Stimulated activated naive CD8-positive, alpha-beta T cell treated with anti-CD3 and anti-CD28 coated beads, Interleukin-15, Interleukin-2, amounts not matched to agents 100 ng/mL and 50 ng/mL, for 24 hours (primary cell): Measurements from ENCODE around the gene AK5.
"Not testable (repeated sequence)": the region's sequence is repeated elsewhere in the genome, so short reads cannot be mapped to it uniquely, and the experiment has no call there.

ENCODE experiments used
- H3K27ac Mint-ChIP-seq: one replicate; pipeline ENCODE4 v1.8.0; 2021; ENCODE audit warnings: mild to moderate bottlenecking, mixed read lengths
- H3K27me3 Mint-ChIP-seq: one replicate; pipeline ENCODE4 v1.8.0; 2021; ENCODE audit warnings: mixed read lengths
- H3K36me3 Mint-ChIP-seq: one replicate; pipeline ENCODE4 v1.8.0; 2021; ENCODE audit warnings: low read depth, mixed read lengths
- H3K4me1 Mint-ChIP-seq: one replicate; pipeline ENCODE4 v1.8.0; 2021; ENCODE audit warnings: low read depth, mixed read lengths
- H3K4me3 Mint-ChIP-seq: one replicate; pipeline ENCODE4 v1.8.0; 2021; ENCODE audit warnings: mild to moderate bottlenecking, mixed read lengths
- H3K9me3 Mint-ChIP-seq: one replicate; pipeline ENCODE4 v1.8.0; 2021; ENCODE audit warnings: mixed read lengths

Gene AK5

DNA sequence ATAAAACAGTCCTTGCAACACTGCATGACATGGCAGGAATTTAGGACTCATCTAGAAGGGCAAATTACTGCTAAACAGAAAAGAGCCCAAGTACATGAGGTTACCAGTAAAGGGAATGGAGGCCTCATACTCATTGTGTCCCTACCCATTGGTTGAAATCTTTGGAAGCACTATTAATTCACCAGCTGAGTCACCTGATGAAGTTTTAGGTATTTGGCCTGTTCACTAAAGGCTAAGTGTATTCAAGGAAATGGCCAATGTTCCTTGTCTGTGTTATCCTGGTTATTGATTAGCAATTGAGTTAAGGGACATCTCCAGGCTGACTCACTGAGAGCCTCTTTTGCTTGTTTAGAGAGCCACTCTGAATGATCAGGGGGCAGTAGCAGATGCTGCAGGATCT is 212.2 kb downstream of the AK5 start:
- peaks cover 8% of the 10 kb centered on the region for H3K9me3 Mint-ChIP-seq
- H3K4me3 Mint-ChIP-seq = no peak overlapping the region
- no peak overlapping the region for H3K27ac Mint-ChIP-seq

DNA sequence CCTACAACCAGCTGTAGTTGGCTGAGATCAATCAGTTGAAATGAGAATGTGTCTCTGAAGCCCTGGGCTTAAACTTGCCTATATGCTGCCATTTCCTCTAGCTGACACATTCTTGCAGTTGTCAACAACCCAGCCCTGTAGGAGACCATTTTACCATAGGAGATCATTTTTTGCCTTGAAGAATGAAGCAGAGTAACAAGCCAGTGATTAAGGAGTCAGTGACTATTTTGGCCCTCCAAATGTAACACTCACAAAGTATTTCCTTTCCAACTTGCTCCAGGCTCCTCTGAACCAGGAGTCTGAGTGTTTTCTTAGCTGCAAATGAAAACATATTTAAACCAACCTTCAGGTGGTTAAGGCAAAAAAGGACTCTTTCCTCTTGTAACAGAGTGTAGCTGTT is 217.1 kb downstream of the AK5 start:
- Mint-ChIP-seq H3K9me3 (peaks cover 8% of the 10 kb centered on the region), H3K4me3 (no peak overlapping the region), H3K4me1 (no peaks in the 10 kb centered on the region), H3K36me3 (peaks cover 6% of the 10 kb centered on the region), H3K27ac (no peak overlapping the region), H3K27me3 (no peaks in the 10 kb centered on the region)

More for the DNA sequence above, 212.2 kb downstream of the AK5 start:
- Mint-ChIP-seq H3K4me1 (no peaks in the 10 kb centered on the region), H3K27me3 (no peaks in the 10 kb centered on the region), H3K36me3 (peaks cover 6% of the 10 kb centered on the region)

DNA sequence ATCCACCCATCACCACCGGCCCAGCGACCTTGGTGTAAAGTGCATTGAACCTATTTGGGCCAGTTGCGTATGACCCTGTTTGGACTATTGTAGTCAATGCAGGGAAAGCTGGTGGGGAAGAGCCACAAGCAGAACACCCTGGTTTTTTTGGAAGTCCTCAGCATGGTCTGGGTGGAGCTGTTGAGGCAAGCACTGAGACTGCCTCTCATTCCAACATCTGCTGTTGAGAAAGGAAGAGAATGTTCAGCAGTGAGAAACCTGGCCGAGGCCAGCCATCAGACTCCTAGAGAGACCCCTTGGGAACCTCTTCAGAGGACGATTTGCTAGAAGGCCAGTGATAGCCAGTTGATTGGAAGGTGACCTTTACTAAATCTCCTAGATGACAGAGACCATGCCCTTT is 217.6 kb downstream of the AK5 start:
- Mint-ChIP-seq H3K27me3 (no peaks in the 10 kb centered on the region), H3K27ac (no peak overlapping the region), H3K9me3 (peaks cover 8% of the 10 kb centered on the region)

DNA sequence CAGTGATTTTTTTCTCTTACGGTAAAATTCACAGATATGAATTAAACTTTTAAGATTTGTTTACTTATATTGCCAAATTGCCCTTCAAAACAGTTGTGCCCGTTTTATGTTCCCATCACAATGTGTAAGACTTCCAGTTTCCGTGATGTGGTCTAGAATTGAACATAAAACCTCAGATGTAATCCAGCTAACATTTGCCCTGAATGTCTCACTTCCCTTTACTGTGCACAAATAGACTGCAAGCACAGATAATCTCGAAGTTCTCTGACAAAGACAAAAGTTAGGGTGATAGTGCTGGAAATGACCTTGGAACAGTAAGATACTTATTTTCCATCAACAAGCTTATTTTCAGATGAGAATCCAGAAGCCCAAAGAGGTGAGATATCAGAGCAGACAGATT is 223.2 kb downstream of the AK5 start:
- Mint-ChIP-seq H3K27ac (no peak overlapping the region), H3K27me3 (no peaks in the 10 kb centered on the region), H3K36me3 (no peaks in the 10 kb centered on the region), H3K4me1 (peaks cover 5% of the 10 kb centered on the region), H3K9me3 (no peaks in the 10 kb centered on the region), H3K4me3 (no peak overlapping the region)

More for the DNA sequence above, 217.6 kb downstream of the AK5 start:
- no peaks in the 10 kb centered on the region for H3K4me1 Mint-ChIP-seq
- H3K36me3 Mint-ChIP-seq = peaks cover 6% of the 10 kb centered on the region
- H3K4me3 Mint-ChIP-seq = no peak overlapping the region

DNA sequence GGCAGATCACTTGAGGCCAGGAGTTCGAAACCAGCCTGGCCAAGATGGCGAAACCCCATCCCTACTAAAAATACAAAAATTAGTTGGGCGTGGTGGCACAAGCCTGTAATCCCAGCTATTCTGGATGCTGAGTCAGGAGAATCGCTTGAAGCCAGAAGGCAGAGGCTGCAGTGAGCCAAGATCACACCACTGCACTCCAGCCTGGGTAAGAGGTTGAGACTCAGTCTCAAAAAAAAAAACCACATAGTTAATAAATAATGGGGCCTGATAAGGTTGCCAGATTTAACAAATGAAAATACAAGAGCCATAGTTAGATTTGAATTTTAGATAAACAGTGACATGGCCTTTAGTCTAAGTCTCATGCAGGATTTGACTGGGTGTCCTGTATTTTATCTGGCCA is 225.0 kb downstream of the AK5 start:
- peaks cover 5% of the 10 kb centered on the region for H3K4me1 Mint-ChIP-seq
- no peaks in the 10 kb centered on the region for H3K9me3 Mint-ChIP-seq
- H3K4me3 Mint-ChIP-seq = no peak overlapping the region
- no peaks in the 10 kb centered on the region for H3K27me3 Mint-ChIP-seq
- H3K27ac Mint-ChIP-seq = no peak overlapping the region
- H3K36me3 Mint-ChIP-seq = no peaks in the 10 kb centered on the region

DNA sequence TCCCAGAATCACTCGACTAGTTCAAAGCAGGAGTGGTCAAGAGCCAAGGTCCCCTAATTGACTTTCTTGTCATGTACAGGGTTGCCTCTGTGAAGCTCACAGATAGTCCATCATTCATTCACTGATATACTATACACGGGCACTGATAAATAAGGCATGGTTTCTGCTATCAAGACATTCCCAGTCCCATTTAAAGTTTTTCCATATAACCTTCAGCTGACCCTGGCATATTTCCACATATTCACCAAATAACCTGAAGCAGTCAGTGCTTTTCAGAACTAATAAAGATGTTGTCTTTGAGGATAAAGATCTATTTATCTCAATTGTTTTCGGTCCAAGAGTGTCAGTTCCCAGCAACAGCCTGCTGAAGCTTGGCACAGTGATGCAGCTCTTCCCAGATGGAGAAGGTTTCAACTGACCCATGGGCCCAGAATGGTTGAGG is 227.3 kb downstream of the AK5 start:
- Mint-ChIP-seq H3K4me3 (no peak overlapping the region), H3K4me1 (peaks cover 5% of the 10 kb centered on the region), H3K9me3 (no peaks in the 10 kb centered on the region), H3K36me3 (no peaks in the 10 kb centered on the region), H3K27me3 (no peaks in the 10 kb centered on the region), H3K27ac (no peak overlapping the region)

DNA sequence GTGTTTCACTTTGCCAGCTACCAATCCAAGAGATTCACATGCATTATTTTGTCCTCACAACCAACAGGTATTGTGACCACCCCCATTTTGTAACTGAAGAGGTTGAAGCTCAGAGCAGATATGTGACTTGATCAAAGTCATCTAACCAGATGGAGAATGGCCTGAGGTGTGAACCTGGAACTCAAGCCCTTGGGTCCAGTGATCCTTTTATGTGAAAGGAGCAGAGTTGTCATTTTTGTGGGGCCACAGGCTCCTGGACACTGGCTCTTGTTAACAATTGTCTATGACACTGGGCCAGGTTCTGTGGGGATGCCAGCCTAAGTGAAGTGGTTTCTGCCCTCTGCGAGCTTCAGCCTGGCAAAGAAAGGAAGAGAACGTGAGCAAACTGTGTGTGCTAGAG is 228.1 kb downstream of the AK5 start:
- no peak overlapping the region for H3K27ac Mint-ChIP-seq

DNA sequence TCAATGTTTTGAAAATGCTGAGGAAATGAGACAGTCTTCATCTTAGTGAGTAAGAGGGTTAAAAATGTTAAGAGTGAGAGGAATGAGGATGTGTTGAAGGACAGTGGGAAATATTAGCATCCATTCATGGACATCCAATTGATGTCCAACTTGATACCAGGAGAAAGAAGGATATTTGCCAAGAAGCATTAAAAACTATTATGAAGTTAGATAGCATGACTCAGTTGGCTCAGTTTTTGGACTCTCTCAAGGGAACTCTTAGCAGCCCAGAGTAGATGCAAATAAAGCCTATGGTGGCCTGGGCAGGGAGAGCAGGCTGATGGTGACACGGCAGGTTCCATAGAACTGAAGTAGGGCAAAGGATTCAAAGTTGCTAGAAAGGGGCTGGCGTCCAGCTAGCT is 229.6 kb downstream of the AK5 start:
- Mint-ChIP-seq H3K27me3 (no peaks in the 10 kb centered on the region), H3K36me3 (no peaks in the 10 kb centered on the region), H3K4me3 (no peak overlapping the region), H3K4me1 (no peaks in the 10 kb centered on the region), H3K27ac (no peak overlapping the region), H3K9me3 (no peaks in the 10 kb centered on the region)

More for the DNA sequence above, 228.1 kb downstream of the AK5 start:
- no peaks in the 10 kb centered on the region for H3K27me3 Mint-ChIP-seq
- peaks cover 4% of the 10 kb centered on the region for H3K4me1 Mint-ChIP-seq
- no peaks in the 10 kb centered on the region for H3K36me3 Mint-ChIP-seq
- no peaks in the 10 kb centered on the region for H3K9me3 Mint-ChIP-seq
- no peak overlapping the region for H3K4me3 Mint-ChIP-seq

DNA sequence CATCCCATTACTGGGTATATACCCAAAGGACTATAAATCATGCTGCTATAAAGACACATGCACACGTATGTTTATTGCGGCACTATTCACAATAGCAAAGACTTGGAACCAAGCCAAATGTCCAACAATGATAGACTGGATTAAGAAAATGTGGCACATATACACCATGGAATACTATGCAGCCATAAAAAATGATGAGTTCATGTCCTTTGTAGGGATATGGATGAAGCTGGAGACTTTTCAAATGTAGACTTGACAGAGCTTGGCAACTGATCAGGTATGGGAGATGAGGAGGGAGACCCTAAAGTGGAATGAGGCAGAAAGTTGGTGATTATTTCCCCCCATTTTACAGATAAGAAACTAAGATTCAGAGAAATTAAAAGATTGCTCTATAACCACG is 230.8 kb downstream of the AK5 start:
- H3K4me3 Mint-ChIP-seq, H3K9me3 Mint-ChIP-seq, H3K27ac Mint-ChIP-seq, H3K4me1 Mint-ChIP-seq, H3K36me3 Mint-ChIP-seq, H3K27me3 Mint-ChIP-seq: not testable (repeated sequence)

DNA sequence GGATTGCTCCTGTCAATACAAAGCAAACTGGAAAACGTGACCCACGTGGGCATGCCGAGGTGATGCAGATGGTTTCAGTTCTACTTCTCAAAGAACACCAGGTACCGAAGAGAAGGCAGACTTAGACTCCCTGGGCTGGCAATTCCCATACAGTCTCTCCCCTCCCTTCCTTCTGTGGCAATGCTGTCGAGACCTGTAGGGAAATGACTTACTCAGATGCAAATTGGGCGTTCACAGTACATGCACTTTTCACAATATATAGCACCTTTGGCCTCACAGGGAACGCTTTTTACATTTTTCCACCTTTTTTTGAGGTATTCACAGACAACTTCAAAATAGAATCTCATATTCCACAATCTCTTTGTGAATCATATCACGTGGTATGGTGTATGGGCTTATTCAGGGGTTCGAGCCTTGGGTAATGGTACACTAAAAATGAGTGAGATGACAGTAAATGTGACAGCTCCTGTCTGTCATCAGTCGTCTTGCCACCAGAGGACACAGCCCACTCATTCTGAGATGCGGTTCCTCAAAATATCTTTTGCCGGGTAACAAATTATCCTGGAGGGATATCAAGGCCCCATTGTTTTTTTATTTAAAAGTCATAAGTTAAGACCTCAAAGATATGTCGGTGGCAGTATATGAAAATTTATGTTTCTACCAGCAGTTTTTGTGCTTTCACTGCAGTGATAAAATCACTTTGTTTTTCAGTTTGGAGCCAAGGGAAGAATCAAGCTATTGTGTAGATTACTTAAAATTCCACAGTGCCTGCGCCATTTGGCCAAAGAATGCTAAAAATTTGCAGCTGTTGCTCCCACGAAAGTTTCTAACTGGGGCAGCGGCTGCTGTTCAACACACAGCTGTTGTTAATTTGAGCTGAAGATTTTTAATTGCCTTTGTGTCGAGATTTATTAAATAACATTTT is 232.3 kb downstream of the AK5 start:
- no peaks in the 10 kb centered on the region for H3K27me3 Mint-ChIP-seq
- H3K4me3 Mint-ChIP-seq = no peak overlapping the region
- H3K27ac Mint-ChIP-seq = no peak overlapping the region

DNA sequence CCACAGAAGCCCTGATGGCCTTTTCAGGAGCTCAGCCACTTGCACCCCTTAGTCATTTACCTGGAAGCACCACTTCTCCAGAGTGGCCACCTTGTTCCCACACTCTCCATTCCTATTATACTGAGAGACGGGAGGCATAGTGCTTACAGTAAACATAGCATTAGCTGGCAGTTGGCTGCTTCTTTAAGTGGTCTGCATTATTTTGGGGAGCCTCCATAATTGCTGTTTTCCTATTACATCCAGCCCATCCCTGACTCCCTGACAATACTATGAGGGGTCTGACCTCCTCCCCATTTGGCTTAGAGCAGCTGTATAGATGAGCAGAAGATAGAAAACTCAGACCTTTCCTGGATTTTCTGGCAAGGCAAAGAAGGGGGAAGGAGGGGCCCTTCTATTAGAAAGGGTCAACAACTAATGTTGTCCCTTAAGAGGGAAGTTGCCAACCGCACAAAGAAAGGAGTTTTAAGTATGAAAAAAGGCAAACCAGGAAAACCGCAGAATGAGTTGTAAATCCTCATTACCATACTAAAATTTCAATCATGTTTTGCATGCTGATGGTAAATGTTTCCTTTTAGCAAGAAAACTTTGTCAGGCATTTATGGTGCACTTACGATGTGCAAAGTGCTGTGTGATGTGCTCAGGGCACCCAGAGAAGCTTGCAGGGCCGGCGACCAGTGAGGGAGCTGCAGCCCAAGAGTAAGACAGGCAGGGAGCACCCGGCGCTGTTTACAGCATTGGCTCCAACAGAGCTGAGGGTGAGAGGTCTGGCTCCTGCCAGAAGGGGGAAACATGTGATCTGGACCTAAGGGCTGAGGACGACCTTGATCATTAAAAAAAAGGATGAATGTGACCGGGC is 233.3 kb downstream of the AK5 start:
- H3K27ac Mint-ChIP-seq = no peak overlapping the region
- H3K4me1 Mint-ChIP-seq = no peaks in the 10 kb centered on the region
- H3K9me3 Mint-ChIP-seq = peaks cover 3% of the 10 kb centered on the region
- H3K4me3 Mint-ChIP-seq = no peak overlapping the region
- H3K36me3 Mint-ChIP-seq = peaks cover under 1% of the 10 kb centered on the region
- no peaks in the 10 kb centered on the region for H3K27me3 Mint-ChIP-seq

More for the DNA sequence above, 232.3 kb downstream of the AK5 start:
- Mint-ChIP-seq H3K4me1 (no peaks in the 10 kb centered on the region), H3K36me3 (no peaks in the 10 kb centered on the region), H3K9me3 (peaks cover 3% of the 10 kb centered on the region)

DNA sequence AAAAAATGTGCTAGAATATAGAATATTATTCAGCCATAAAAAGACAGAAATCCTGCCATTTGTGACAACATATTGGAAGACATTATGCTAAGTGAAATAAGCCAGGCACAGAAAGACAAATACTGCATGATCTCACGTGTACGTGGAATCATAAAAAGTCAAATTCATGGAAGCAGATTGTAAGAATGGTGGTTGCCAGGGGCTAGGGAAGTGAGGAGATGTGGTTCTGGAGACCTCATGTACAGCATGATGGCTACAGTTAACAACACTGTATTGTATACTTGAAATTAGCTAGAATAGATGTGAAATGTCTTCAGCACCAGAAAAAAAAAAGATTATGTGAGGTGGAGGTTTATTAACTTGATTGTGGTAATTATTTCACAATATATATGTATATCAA is 234.3 kb downstream of the AK5 start:
- Mint-ChIP-seq H3K9me3 (peaks cover 8% of the 10 kb centered on the region), H3K36me3 (peaks cover 7% of the 10 kb centered on the region), H3K4me1 (no peaks in the 10 kb centered on the region), H3K27me3 (no peaks in the 10 kb centered on the region), H3K27ac (no peak overlapping the region), H3K4me3 (no peak overlapping the region)

DNA sequence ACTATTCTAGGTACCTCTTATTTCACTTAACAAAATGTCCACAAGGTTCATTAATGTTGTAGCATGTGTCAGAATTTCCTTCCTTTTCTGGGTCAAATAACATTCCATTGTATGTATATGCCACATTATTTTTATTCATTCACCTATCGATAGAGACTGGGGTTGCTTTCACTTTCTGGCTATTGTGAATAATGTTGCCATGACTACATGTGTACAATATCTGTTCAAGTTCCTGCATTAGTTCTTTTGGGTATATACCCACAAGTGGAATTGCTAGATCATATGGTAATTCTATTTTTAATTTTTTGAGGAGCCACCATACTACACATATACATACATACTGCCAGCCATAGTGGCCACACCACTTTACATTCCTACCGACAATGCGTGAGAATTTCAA is 242.2 kb downstream of the AK5 start:
- no peak overlapping the region for H3K4me3 Mint-ChIP-seq
- H3K27me3 Mint-ChIP-seq = no peaks in the 10 kb centered on the region
- H3K27ac Mint-ChIP-seq = no peak overlapping the region
- peaks cover 23% of the 10 kb centered on the region for H3K36me3 Mint-ChIP-seq
- peaks cover 9% of the 10 kb centered on the region for H3K4me1 Mint-ChIP-seq
- peaks cover 9% of the 10 kb centered on the region for H3K9me3 Mint-ChIP-seq

DNA sequence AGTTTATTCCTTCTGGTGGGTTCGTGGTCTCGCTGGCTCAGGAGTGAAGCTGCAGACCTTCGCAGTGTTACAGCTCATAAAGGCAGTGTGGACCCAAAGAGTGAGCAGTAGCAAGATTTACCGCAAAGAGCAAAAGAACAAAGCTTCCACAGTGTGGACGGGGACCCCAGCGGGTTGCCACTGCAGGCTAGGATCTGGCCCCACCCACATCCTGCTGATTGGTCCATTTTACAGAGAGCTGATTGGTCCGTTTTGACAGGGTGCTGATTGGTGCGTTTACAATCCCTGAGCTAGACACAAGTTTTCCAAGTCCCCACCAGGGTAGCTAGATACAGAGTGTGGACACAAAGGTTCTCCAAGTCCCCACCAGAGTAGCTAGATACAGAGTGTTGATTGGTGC is 249.3 kb downstream of the AK5 start:
- H3K27ac Mint-ChIP-seq, H3K4me1 Mint-ChIP-seq, H3K9me3 Mint-ChIP-seq, H3K36me3 Mint-ChIP-seq, H3K4me3 Mint-ChIP-seq, H3K27me3 Mint-ChIP-seq: not testable (repeated sequence)

DNA sequence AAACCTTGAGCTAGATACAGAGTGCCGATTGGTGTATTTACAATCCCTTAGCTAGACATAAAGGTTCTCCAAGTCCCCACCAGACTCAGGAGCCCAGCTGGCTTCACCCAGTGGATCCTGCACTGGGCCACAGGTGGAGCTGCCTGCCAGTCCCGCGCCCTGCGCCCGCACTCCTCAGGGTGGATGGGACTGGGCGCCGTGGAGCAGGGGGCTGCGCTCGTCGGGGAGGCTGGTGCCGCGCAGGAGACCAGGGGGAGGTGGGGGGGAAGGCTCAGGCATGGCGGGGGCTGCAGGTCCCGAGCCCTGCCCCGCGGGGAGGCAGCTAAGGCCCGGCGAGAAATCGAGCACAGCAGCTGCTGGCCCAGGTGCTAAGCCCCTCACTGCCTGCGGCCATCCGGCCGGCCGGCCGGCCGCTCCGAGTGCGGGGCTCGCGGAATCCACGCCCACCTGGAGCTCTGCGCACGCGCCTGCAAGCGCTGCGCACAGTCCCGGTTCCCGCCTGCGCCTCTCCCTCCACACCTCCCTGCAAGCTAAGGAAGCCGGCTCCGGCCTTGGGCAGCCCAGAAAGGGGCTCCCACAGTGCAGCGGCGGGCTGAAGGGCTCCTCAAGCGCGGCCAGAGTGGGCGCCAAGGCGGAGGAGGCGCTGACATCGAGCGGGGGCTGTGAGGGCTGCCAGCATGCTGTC is 249.9 kb downstream of the AK5 start:
- H3K36me3 Mint-ChIP-seq, H3K9me3 Mint-ChIP-seq, H3K27me3 Mint-ChIP-seq, H3K4me1 Mint-ChIP-seq, H3K27ac Mint-ChIP-seq, H3K4me3 Mint-ChIP-seq: not testable (repeated sequence)
